GM12801 (cell line): Measurements from ENCODE around the gene BAIAP3.

Experiments
- CTCF ChIP-seq: IDR thresholded peaks from one replicate; pipeline ENCODE4 v1.5.1; 2011; ENCODE audit warnings: control low read depth; ENCODE audit not compliant: insufficient read length; ENCODE audit errors: extremely low read depth

Gene BAIAP3

GRCh38 chr16:1288813-1289476 lies 44.5 kb upstream of the BAIAP3 start:
- no peak for TF ChIP-seq CTCF

DNA sequence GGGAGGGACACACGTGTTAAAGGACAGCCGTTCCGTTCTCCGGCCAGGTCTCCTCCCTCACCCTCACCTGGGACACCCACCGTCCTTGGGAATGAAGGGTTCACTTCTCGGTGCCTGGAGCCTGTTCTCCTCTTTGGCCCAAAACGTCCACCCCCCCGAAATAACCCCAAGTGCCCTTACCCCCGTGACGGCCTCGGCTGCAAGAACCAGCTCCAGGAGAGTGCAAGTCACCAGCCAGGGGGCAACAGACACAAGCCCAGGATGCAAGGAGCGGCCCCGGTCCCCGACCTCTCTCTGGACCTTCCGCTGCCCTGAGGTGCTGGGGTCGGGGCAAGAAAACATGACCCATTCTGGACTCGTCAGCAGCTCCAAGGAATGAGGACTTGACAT lies 44.0 kb upstream of the BAIAP3 start:
- no peak for TF ChIP-seq CTCF

- no peak for TF ChIP-seq CTCF
Observed at GRCh38 chr16:1290063-1290501, 43.4 kb upstream of the BAIAP3 start.

- TF ChIP-seq CTCF, result no peak
Observed at GRCh38 chr16:1290860-1291575, 42.4 kb upstream of the BAIAP3 start.

- TF ChIP-seq CTCF, result no peak
Observed at GRCh38 chr16:1291576-1291974, 41.9 kb upstream of the BAIAP3 start.

- no peak for TF ChIP-seq CTCF
Observed at GRCh38 chr16:1293921-1294656, 39.4 kb upstream of the BAIAP3 start.

- TF ChIP-seq CTCF, result no peak
Observed at GRCh38 chr16:1295465-1295864, 38.0 kb upstream of the BAIAP3 start.
